HepG2 (cell line): ENCODE measurements around the gene MAPRE3. TPM values are rescaled to one million over a fixed set of nuclear protein-coding genes. Genes with fewer than 3 reads are reported as not detected.

ENCODE experiments used
- ARID3A ChIP-seq: IDR thresholded peaks from 2 replicates; pipeline ENCODE4 v1.6.1; 2012; ENCODE audit warnings: low read depth, low read length, improper control_type of control experiment
- ATF6 ChIP-seq: sonication (generic); formaldehyde crosslinking; conservative IDR thresholded peaks from 2 replicates; pipeline ENCODE4 v1.4.0; 2020; ENCODE audit warnings: missing genetic modification reagents
- CREM ChIP-seq, 2 experiments: sonication (generic) in 1 of 2; formaldehyde crosslinking in 1 of 2; IDR thresholded peaks; 2 replicates each; pipeline versions ENCODE4 v1.4.0 to v1.6.1; 2016 to 2020; ENCODE audit warnings: antibody characterized with exemption in 1 of 2, mild to moderate bottlenecking in 1 of 2, missing genetic modification reagents in 1 of 2
- DDIT3 ChIP-seq: sonication (generic); formaldehyde crosslinking; IDR thresholded peaks from 2 replicates; pipeline ENCODE4 v1.4.0; 2020; ENCODE audit warnings: mild to moderate bottlenecking, missing genetic modification reagents
- ELK4 ChIP-seq: sonication (generic); formaldehyde crosslinking; IDR thresholded peaks from 2 replicates; pipeline ENCODE4 v1.9.0; 2021; ENCODE audit warnings: missing genetic modification reagents, borderline replicate concordance
- HIVEP1 ChIP-seq: sonication (generic); formaldehyde crosslinking; IDR thresholded peaks from 2 replicates; pipeline ENCODE4 v1.4.0; 2020; ENCODE audit warnings: mild to moderate bottlenecking, missing genetic modification reagents
- MATR3 ChIP-seq: sonication (generic); formaldehyde crosslinking; IDR thresholded peaks from 2 replicates; pipeline ENCODE4 v1.4.0; 2020; ENCODE audit warnings: missing genetic modification reagents
- NRL ChIP-seq: sonication (generic); formaldehyde crosslinking; IDR thresholded peaks from 2 replicates; pipeline ENCODE4 v1.5.0; 2020; ENCODE audit warnings: missing genetic modification reagents, mild to moderate bottlenecking, moderate library complexity, borderline replicate concordance
- PHF20 ChIP-seq: sonication (generic); formaldehyde crosslinking; IDR thresholded peaks from 2 replicates; pipeline ENCODE4 v1.5.0; 2020; ENCODE audit warnings: mild to moderate bottlenecking, missing genetic modification reagents
- REXO4 ChIP-seq: sonication (generic); formaldehyde crosslinking; IDR thresholded peaks from 2 replicates; pipeline ENCODE4 v1.8.0; 2022; ENCODE audit warnings: missing genetic modification reagents, mild to moderate bottlenecking, borderline replicate concordance
- RNF2 ChIP-seq: fragments of 450-650 bp; conservative IDR thresholded peaks from 2 replicates; pipeline ENCODE4 v1.6.1; 2016; ENCODE audit warnings: low read depth
- SIN3A ChIP-seq: IDR thresholded peaks from 2 replicates; pipeline ENCODE4 v1.6.1; 2011; ENCODE audit warnings: low read depth, mild to moderate bottlenecking, control low read depth, low read length, borderline replicate concordance
- YEATS2 ChIP-seq: sonication (generic); formaldehyde crosslinking; IDR thresholded peaks from 2 replicates; pipeline ENCODE4 v1.4.0; 2020; ENCODE audit warnings: missing genetic modification reagents, borderline replicate concordance
- ZFYVE20 ChIP-seq: sonication (generic); formaldehyde crosslinking; IDR thresholded peaks from 2 replicates; pipeline ENCODE4 v1.8.0; 2023; ENCODE audit warnings: low read depth, mild to moderate bottlenecking, moderate library complexity, missing genetic modification reagents, borderline replicate concordance
- ZNF20 ChIP-seq: sonication (generic); formaldehyde crosslinking; IDR thresholded peaks from 2 replicates; pipeline ENCODE4 v1.4.0; 2020; ENCODE audit warnings: mild to moderate bottlenecking, moderate library complexity, missing genetic modification reagents
- ZNF260 ChIP-seq: sonication (generic); formaldehyde crosslinking; IDR thresholded peaks from 2 replicates; pipeline ENCODE4 v1.4.0; 2020; ENCODE audit warnings: missing genetic modification reagents, low read depth, mild to moderate bottlenecking, borderline replicate concordance
- ZNF326 ChIP-seq: sonication (generic); formaldehyde crosslinking; IDR thresholded peaks from 2 replicates; pipeline ENCODE4 v1.4.0; 2020; ENCODE audit warnings: missing genetic modification reagents, borderline replicate concordance
- ZNF414 ChIP-seq: sonication (generic); formaldehyde crosslinking; IDR thresholded peaks from 2 replicates; pipeline ENCODE4 v1.5.0; 2020; ENCODE audit warnings: missing genetic modification reagents
- ZNF562 ChIP-seq: sonication (generic); formaldehyde crosslinking; IDR thresholded peaks from 2 replicates; pipeline ENCODE4 v1.8.0; 2022; ENCODE audit warnings: missing genetic modification reagents, borderline replicate concordance
- ZNF615 ChIP-seq: sonication (generic); formaldehyde crosslinking; IDR thresholded peaks from 2 replicates; pipeline ENCODE4 v1.5.0; 2020; ENCODE audit warnings: mild to moderate bottlenecking, missing genetic modification reagents, borderline replicate concordance
- ZSCAN29 ChIP-seq: sonication (generic); formaldehyde crosslinking; conservative IDR thresholded peaks from 2 replicates; pipeline ENCODE4 v1.4.0; 2020; ENCODE audit warnings: mild to moderate bottlenecking, missing genetic modification reagents
- polyA plus RNA-seq, 8 experiments: library from polyadenylated mRNA; depleted of rRNA in 3 of 8; stranded (reverse) in 7 of 8; unstranded in 1 of 8; fragments of >200 nt; fragmentation: Illumina TruSeq in 4 of 8; extraction: Trizol in 4 of 8; gene quantifications; 2 replicates each; pipeline versions ENCODE4 v1.2.1 to v1.2.3, GENCODE V29; 2011 to 2016; ENCODE audit warnings: low read depth in 4 of 8, missing spikeins in 1 of 8, mixed read lengths in 1 of 8; ENCODE audit not compliant: insufficient read depth in 1 of 8
- total RNA-seq, 5 experiments: library from RNA; depleted of rRNA; stranded (reverse); fragments of >200 nt; fragmentation: Illumina TruSeq; extraction: Trizol; gene quantifications; 2 replicates each; pipeline ENCODE4 v1.2.3, GENCODE V29; 2016; ENCODE audit warnings: low read depth in 1 of 5

Gene MAPRE3
- total and polyA plus RNA-seq, 2 of the 13 experiments (the other 11 are each of a cell fraction or from before 2014, with no cell fraction given), result 0.31 to 0.91 TPM

GRCh38 chr2:27032495-27033252, 62.2 kb downstream of the MAPRE3 start, which contains the start of gene TMEM214 (continued):
- peak; percentile 27; the same call in 1 of the 2 replicates for TF ChIP-seq NRL (CRISPR knock-in tag)
- TF ChIP-seq YEATS2 (CRISPR knock-in tag), result peak; percentile 80; the same call in 1 of the 2 replicates
- TF ChIP-seq ZNF562, result no peak
- TF ChIP-seq ATF6 (CRISPR knock-in tag), result no peak
- TF ChIP-seq CREM (IDR thresholded peaks at IDR 0.05), result peak; percentile 61
- no peak for TF ChIP-seq CREM (CRISPR knock-in tag; IDR thresholded peaks at IDR 0.05)
- no peak; the same call in 1 of the 2 replicates for TF ChIP-seq HIVEP1 (CRISPR knock-in tag)
- TF ChIP-seq ARID3A, result no peak
- TF ChIP-seq ZNF20 (CRISPR knock-in tag), result peak; percentile 49; the same call in 1 of the 2 replicates
- no peak for TF ChIP-seq ELK4
- TF ChIP-seq DDIT3 (CRISPR knock-in tag), result peak; percentile 69; the same call in 1 of the 2 replicates
- TF ChIP-seq MATR3 (CRISPR knock-in tag), result no peak
- TF ChIP-seq SIN3A, result peak; percentile 91
- peak; percentile 69 for TF ChIP-seq PHF20 (CRISPR knock-in tag)
- TF ChIP-seq ZNF615 (CRISPR knock-in tag), result no peak
- TF ChIP-seq REXO4 (CRISPR knock-in tag), result no peak
- TF ChIP-seq ZNF260 (CRISPR knock-in tag), result no peak
- peak; percentile 82; the same call in 1 of the 2 replicates for TF ChIP-seq ZSCAN29
- 0 out of 2 replicates have a peak, but pooled peaks have one; percentile 67 for TF ChIP-seq ZNF326 (CRISPR knock-in tag)
- TF ChIP-seq ZNF414 (CRISPR knock-in tag), result peak; percentile 34; the same call in 1 of the 2 replicates
- no peak for TF ChIP-seq ZFYVE20 (CRISPR knock-in tag)
- TF ChIP-seq RNF2, result 0 out of 2 replicates have a peak, but pooled peaks have one; percentile 30
